Prostate gland (tissue), 2 donors: ENCODE results near the gene PPP1R14B. TPM values are rescaled to one million over a fixed set of nuclear protein-coding genes. Genes with fewer than 3 reads are reported as not detected.

ENCODE experiments used
- DNase-seq: peaks from one replicate; pipeline ENCODE4 v3.0.0-alpha.2; 2019; ENCODE audit warnings: low spot score
- H3K27ac ChIP-seq, 2 donors: fragments of 200-600 bp; sonication (generic); 2 replicates each; pipeline ENCODE4 v1.5.1; 2017 to 2019
- H3K27me3 ChIP-seq: fragments of 200-600 bp; sonication (generic); replicated peaks from 2 replicates; pipeline ENCODE4 v1.5.1; 2019; ENCODE audit not compliant: insufficient read depth
- H3K36me3 ChIP-seq, 2 donors: fragments of 200-600 bp; sonication (generic); 1 replicate in 1 of 2; 2 replicates in 1 of 2; pipeline versions ENCODE4 v1.5.1 to v1.8.1; 2017 to 2019
- H3K4me1 ChIP-seq: fragments of 200-600 bp; sonication (generic); replicated peaks from 2 replicates; pipeline ENCODE4 v1.5.1; 2019
- H3K4me3 ChIP-seq, 2 donors: fragments of 200-600 bp; sonication (generic); 2 replicates each; pipeline ENCODE4 v1.5.1; 2017 to 2019
- H3K9me3 ChIP-seq: fragments of 200-600 bp; sonication (generic); 2 replicates; pipeline ENCODE4 v1.5.1; 2017
- CTCF ChIP-seq, 4 experiments: fragments of 200-600 bp in 2 of 4; fragments of 450-650 bp in 2 of 4; sonication (generic) in 2 of 4; IDR thresholded peaks; 1 replicate in 3 of 4; 2 replicates in 1 of 4; pipeline ENCODE4 v1.5.1; 2016 to 2019; ENCODE audit warnings: antibody characterized with exemption in 4 of 4, mild to moderate bottlenecking in 2 of 4, moderate library complexity in 2 of 4
- POLR2A ChIP-seq: fragments of 450-650 bp; IDR thresholded peaks from one replicate; pipeline ENCODE4 v1.6.1; 2016; ENCODE audit warnings: antibody characterized with exemption, mild to moderate bottlenecking
- POLR2AphosphoS5 ChIP-seq: sonication (generic); formaldehyde crosslinking; IDR thresholded peaks from one replicate; pipeline ENCODE4 v1.6.1; 2017; ENCODE audit warnings: antibody characterized with exemption
- WGBS: methylation state at CpG from one replicate; pipeline ENCODE4 v1.1.5; 2018; 5-methylcytosine and 5-hydroxymethylcytosine counted together
- intact Hi-C: fragments of 100-400 bp; cut with DNase I; formaldehyde crosslinking; loops from one replicate; pipeline ENCODE4 v1.14.2; 2022
- total RNA-seq, 2 donors: library from RNA; depleted of rRNA; stranded (reverse); fragments of >200 nt; gene quantifications; one replicate each; pipeline ENCODE4 v1.1.0, GENCODE V29; 2016

The PPP1R14B gene
- total RNA-seq, 2 donors from 2014 or later = 60.5 to 69.3 TPM

GRCh38 chr11:64260147-64260708, 13.5 kb upstream of the PPP1R14B start:
- TF ChIP-seq POLR2AphosphoS5 = no peak
- TF ChIP-seq CTCF (IDR thresholded peaks at IDR 0.05) = no peak
- no peak for TF ChIP-seq POLR2A
- Histone ChIP-seq H3K4me3 (no peak overlapping the region), H3K4me1 (no peaks in the 10 kb centered on the region), H3K36me3 (peaks cover 0 to 19% of the 10 kb centered on the region in 2 donors), H3K27ac (no peak overlapping the region), H3K27me3 (no peaks in the 10 kb centered on the region), H3K9me3 (no peaks in the 10 kb centered on the region)
- DNase-seq = no peak
- intact Hi-C loops = no loop called here
- 93% methylated on average over 6 of the region's 6 CpGs for WGBS

GRCh38 chr11:64259533-64260067, 12.9 kb upstream of the PPP1R14B start:
- Histone ChIP-seq H3K27me3 (no peaks in the 10 kb centered on the region), H3K36me3 (peaks cover 0 to 19% of the 10 kb centered on the region in 2 donors)
- 90% methylated on average over 4 of the region's 4 CpGs for WGBS

GRCh38 chr11:64258946-64259532, 12.3 kb upstream of the PPP1R14B start:
- Histone ChIP-seq H3K36me3 (peaks cover 0 to 19% of the 10 kb centered on the region in 2 donors), H3K4me3 (no peak overlapping the region), H3K9me3 (no peaks in the 10 kb centered on the region), H3K27ac (no peak overlapping the region), H3K4me1 (no peaks in the 10 kb centered on the region), H3K27me3 (no peaks in the 10 kb centered on the region)
- WGBS = 93% methylated on average over 30 of the region's 32 CpGs
- no peak for DNase-seq
- intact Hi-C loops = no loop called here
- no peak for TF ChIP-seq POLR2AphosphoS5
- no peak for TF ChIP-seq POLR2A
- TF ChIP-seq CTCF (IDR thresholded peaks at IDR 0.05) = no peak

More at GRCh38 chr11:64259533-64260067, 12.9 kb upstream of the PPP1R14B start:
- H3K9me3 ChIP-seq = no peaks in the 10 kb centered on the region
- intact Hi-C loops = no loop called here
- no peak for TF ChIP-seq POLR2AphosphoS5
- TF ChIP-seq POLR2A = no peak
- TF ChIP-seq CTCF (IDR thresholded peaks at IDR 0.05) = no peak
- no peak overlapping the region for H3K4me3 ChIP-seq
- H3K4me1 ChIP-seq = no peaks in the 10 kb centered on the region
- no peak for DNase-seq
- H3K27ac ChIP-seq = no peak overlapping the region

GRCh38 chr11:64258356-64258755, 11.6 kb upstream of the PPP1R14B start:
- 91% methylated on average over 20 of the region's 24 CpGs for WGBS
- peaks cover 0 to 19% of the 10 kb centered on the region in 2 donors for H3K36me3 ChIP-seq

More at GRCh38 chr11:64258356-64258755, 11.6 kb upstream of the PPP1R14B start:
- no peak for DNase-seq
- TF ChIP-seq POLR2AphosphoS5 (no peak), CTCF (IDR thresholded peaks at IDR 0.05) (no peak), POLR2A (no peak)
- Histone ChIP-seq H3K27me3 (no peaks in the 10 kb centered on the region), H3K4me1 (no peaks in the 10 kb centered on the region), H3K9me3 (no peaks in the 10 kb centered on the region), H3K4me3 (no peak overlapping the region), H3K27ac (no peak overlapping the region)
- intact Hi-C loops = no loop called here
